Measurements from ENCODE around the gene TSPAN18. TPM values are rescaled to one million over a fixed set of nuclear protein-coding genes. Genes with fewer than 3 reads are reported as not detected.
A peak's percentile ranks its signal among the peaks of the same experiment; 100 is the strongest.

TSPAN18 gene
- total RNA-seq (2012; rRNA removed) (under 0.01 and 0.36 TPM in 2 replicates), polyA plus RNA-seq (2012; rRNA removed) (0.85 and 1.1 TPM in 2 replicates), Bru-seq, nascent RNA (percentile 48 among the genes with signal in this experiment), BruChase-seq, experiment 1, labeled RNA remaining after a 6-hour chase (percentile 42 among the genes with signal in this experiment), BruChase-seq, experiment 2, labeled RNA remaining after a 2-hour chase (percentile 38 among the genes with signal in this experiment)
- 0.77 and 1.4 TPM in 2 replicates for polyA plus RNA-seq (2012; cell fraction: cytosol; rRNA removed)
- 0.45 and 0.71 TPM in 2 replicates for polyA plus RNA-seq (2012; cell fraction: nucleus; rRNA removed; ENCODE audit: low replicate concordance)
- long read RNA-seq, partial matches to known transcripts, result 0 of 4 reads
- long read RNA-seq, other reads (novel, unspliced or antisense), result 3 of 4 reads

GRCh38 chr11:44726283-44727113 is at the start of gene TSPAN18:
Gene TSPAN18, plus strand, starts transcription at chr11:44726962. Its CDS starts 179,455 bp downstream, at chr11:44906417.
- H3K4ac ChIP-seq (ENCODE audit: low read depth, low read length), result no peak within 1 kb of the TSS
- H4K5ac ChIP-seq (ENCODE audit: low read depth, low read length), result no peak within 1 kb of the TSS
- 8% methylated on average over 17 of the region's 67 CpGs; no CpG with 5 or more reads in 1 of the 2 experiments for WGBS, 2 experiments (ENCODE audit: extremely low coverage in 2 of 2, insufficient read length in 1 of 2)
- peak within 1 kb of the TSS; percentile 87 for H2AK9ac ChIP-seq (replicated peaks; ENCODE audit: low read depth, low read length, poor library complexity)
- no peak within 1 kb of the TSS for H3K23ac ChIP-seq (ENCODE audit: low read depth, low read length)
- H4K8ac ChIP-seq (ENCODE audit: low read depth in 2 of 2, low read length in 2 of 2), result no peak within 1 kb of the TSS
- no TSS peak for BruUV-seq (replicated peaks)
- ATAC-seq (ENCODE audit: low read depth), result peak; percentile 56
- H3K4me1 ChIP-seq (ENCODE audit: control insufficient read depth, insufficient read depth, low read length), result no peaks in the 10 kb centered on the region
- TF ChIP-seq CTCF (conservative IDR thresholded peaks at IDR 0.05; ENCODE audit: low read depth, low read length) (no peak), RCOR1 (IDR thresholded peaks at IDR 0.05; ENCODE audit: insufficient replicate concordance, low read length) (no peak), RAD21 (IDR thresholded peaks at IDR 0.05; ENCODE audit: low read length) (no peak)
- H3K79me1 ChIP-seq (ENCODE audit: low read depth in 1 of 2, low read length in 2 of 2), result no peaks in the 10 kb centered on the region
- ChIA-PET POLR2A (ENCODE audit: unreplicated experiment) (no interaction called here), CTCF (interaction anchor here (0.8 kb wide), 1 partner anchor 1045 kb away, joined by 3 read pairs; no protein-coding TSS in a partner anchor)
- H2AK5ac ChIP-seq (ENCODE audit: low read depth, low read length), result no peak within 1 kb of the TSS
- H3K9me1 ChIP-seq (ENCODE audit: insufficient read depth, low read length), result no peaks in the 10 kb centered on the region
- DNase-seq, result no peak
- no peak within 1 kb of the TSS for H4K91ac ChIP-seq (ENCODE audit: insufficient read depth, low read depth, low read length)
- H3K27me3 ChIP-seq (ENCODE audit: control insufficient read depth, insufficient read depth, low read length), result peaks cover 51% of the 10 kb centered on the region
- H3K4me3 ChIP-seq (ENCODE audit: insufficient read depth, low read depth, low read length), result peak within 1 kb of the TSS; percentile 45
- no peak within 1 kb of the TSS; the same call in 1 of the 2 replicates for H3K18ac ChIP-seq (ENCODE audit: low read depth, low read length)
- no peaks in the 10 kb centered on the region for H3K9me3 ChIP-seq (ENCODE audit: control insufficient read depth, insufficient read depth, low read length)
- no peaks in the 10 kb centered on the region for H4K20me1 ChIP-seq (ENCODE audit: insufficient read depth, low read length)
- H2BK20ac ChIP-seq (ENCODE audit: low read depth, low read length), result no peak within 1 kb of the TSS
- in situ Hi-C loops (cut with MboI; ENCODE audit: low sequenced_read_pairs), result loop anchor here (5.0 kb wide), 2 partner anchors 51 to 166 kb away; no protein-coding TSS in a partner anchor
- no peak within 1 kb of the TSS for H2BK5ac ChIP-seq (ENCODE audit: low read depth, low read length, poor library complexity, severe bottlenecking)
- peak within 1 kb of the TSS; percentile 55 for H2AFZ ChIP-seq (replicated peaks; ENCODE audit: low read length, poor library complexity)
- peak within 1 kb of the TSS; percentile 44; the same call in 1 of the 2 replicates for H2BK120ac ChIP-seq (ENCODE audit: low read depth, low read length)
- no peak within 1 kb of the TSS for H3K56ac ChIP-seq (ENCODE audit: extremely low read depth, insufficient read depth, low read length)
- no peak within 1 kb of the TSS for H3K27ac ChIP-seq (ENCODE audit: insufficient read depth, low read length)
- dilution Hi-C loops (cut with HindIII; ENCODE audit: low sequenced_read_pairs, unreplicated experiment), result no loop called here
- peak within 1 kb of the TSS; percentile 80 for H3K4me2 ChIP-seq (ENCODE audit: low read depth, low read length)
- H3K14ac ChIP-seq (replicated peaks; ENCODE audit: low read depth, low read length), result no peak within 1 kb of the TSS
- H3K36me3 ChIP-seq (ENCODE audit: control insufficient read depth, insufficient read depth, low read length), result no peaks in the 10 kb centered on the region
- peak within 1 kb of the TSS; percentile 59 for H3K9ac ChIP-seq (ENCODE audit: low read depth, low read length)
- intact Hi-C loops (cut with micrococcal nuclease), result loop anchor here (1.0 to 10.0 kb wide), 6 partner anchors 49 to 186 kb away; partner anchors contain the start of gene CD82
- H2BK15ac ChIP-seq (ENCODE audit: low read depth, low read length), result no peak within 1 kb of the TSS

All from IMR-90 (cell line).